ENCODE results near the gene MIA3.
"Not testable (repeated sequence)": the region's sequence is repeated elsewhere in the genome, so short reads cannot be mapped to it uniquely, and the experiment has no call there.

The MIA3 gene
- total RNA-seq = 58.0 to 134 (median 81.8) reads per million in 17 experiments

GRCh38 chr1:222618001-222618879, at the start of gene MIA3:
Gene MIA3, plus strand, starts transcription at chr1:222618097. Its CDS starts 14 bp downstream, at chr1:222618111.
- DNase-seq = peak; percentile 69 to 90 (median 82)

DNA sequence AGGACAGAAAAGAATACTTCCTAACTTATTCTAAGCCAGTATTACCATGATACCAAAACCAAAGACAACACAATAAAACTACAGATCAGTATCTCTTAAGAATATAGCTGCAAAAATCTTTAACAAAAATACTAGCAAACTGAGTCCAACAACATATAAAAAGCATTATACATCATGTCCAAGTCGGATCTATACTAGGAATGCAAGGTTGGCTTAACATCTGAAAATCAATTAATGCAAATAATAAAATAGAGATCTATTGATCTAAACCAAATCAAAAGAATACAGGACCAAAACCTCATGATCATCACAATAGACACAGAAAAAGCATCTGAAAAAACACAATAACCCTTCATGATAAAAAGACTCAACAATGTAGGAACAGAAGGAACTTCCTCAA, 47.1 kb upstream of the MIA3 start:
- no peak for DNase-seq

GRCh38 chr1:222579316-222579715, 38.6 kb upstream of the MIA3 start:
- no peak for DNase-seq

DNA sequence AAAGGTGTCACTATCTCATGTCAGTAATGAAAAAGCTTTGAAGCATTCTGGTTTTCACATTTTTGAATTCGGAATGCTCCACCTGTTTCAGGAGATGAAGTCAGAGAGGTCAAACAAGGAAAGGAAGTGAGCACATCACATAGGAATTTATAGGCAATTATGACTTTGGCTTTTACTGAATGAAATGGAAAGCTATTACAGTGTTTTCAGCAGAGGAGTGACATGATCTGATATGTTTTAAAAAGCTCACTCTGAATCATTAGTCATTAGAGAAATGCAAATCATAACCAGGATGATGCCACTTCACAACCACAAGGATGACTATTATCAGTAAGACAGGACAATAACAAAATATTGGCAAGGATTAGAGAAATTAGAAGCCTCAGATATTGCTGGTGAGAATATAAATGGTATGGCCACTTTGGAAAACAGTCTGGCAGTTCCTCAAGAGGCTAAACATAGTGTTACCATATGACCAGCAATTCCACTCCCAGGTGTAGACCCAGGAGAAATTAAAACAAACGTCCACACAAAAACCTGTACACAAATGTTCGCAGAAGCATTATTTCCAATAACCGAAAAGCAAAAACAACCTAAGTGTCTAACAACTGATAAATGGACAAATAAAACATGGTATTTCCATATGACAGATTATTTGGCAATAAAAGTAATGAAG, 35.7 kb upstream of the MIA3 start:
- DNase-seq = no peak

- peak; percentile 46 to 76 (median 62) for DNase-seq
These were observed 34.8 kb upstream of the MIA3 start for GRCh38 chr1:222583079-222583478.

- DNase-seq = no peak
These were observed 31.1 kb upstream of the MIA3 start for GRCh38 chr1:222586842-222587241.

GRCh38 chr1:222588135-222588534, 29.8 kb upstream of the MIA3 start:
- DNase-seq = no peak

- DNase-seq = peak; percentile 85 to 90 (median 88)
These were observed 28.2 kb upstream of the MIA3 start, which contains the start of gene TAF1A for GRCh38 chr1:222589462-222590302. Gene TAF1A, minus strand, starts transcription at chr1:222589933.

DNA sequence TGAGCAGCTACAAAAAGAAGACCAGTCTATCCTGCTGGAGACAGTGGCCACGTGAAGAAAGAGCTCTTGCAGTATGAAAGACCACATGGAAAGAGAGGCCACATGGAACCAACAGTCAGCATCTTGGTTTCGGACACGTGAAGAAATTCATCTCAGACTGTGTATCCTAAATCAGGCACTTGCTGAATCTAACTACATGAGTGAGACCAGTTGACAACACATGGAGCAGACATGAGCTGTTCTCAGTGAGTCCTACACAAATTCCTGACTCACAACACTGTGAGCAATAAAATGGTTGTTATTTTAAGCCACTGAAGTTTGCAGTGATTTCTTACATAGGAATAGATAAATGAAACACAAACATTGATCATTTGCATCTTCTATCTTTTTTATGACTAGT, 25.7 kb upstream of the MIA3 start:
- no peak for DNase-seq

GRCh38 chr1:222594789-222595188, 23.1 kb upstream of the MIA3 start:
- DNase-seq = no peak

GRCh38 chr1:222596696-222597095, 21.2 kb upstream of the MIA3 start:
- DNase-seq = no peak

GRCh38 chr1:222600281-222600680, 17.6 kb upstream of the MIA3 start:
- no peak for DNase-seq

DNA sequence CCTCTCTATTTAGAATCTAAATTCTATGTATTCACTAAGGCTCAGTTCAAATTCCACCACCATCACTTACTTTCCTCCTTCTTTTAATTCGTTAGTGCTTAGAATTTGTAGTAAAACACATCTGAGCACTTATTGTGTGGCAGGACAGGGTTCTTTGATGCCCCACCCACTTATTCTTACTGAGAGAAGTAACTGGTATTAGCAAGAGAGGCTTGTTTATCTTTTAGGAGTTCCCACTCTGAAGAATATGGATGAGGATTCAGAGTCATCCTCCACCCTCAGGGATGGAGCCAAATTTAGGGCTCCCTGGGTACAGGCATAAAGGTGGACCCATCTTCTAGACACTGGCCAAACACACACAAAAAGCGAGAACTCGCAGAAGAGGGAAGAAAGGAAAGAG, 16.6 kb upstream of the MIA3 start:
- DNase-seq = no peak

DNA sequence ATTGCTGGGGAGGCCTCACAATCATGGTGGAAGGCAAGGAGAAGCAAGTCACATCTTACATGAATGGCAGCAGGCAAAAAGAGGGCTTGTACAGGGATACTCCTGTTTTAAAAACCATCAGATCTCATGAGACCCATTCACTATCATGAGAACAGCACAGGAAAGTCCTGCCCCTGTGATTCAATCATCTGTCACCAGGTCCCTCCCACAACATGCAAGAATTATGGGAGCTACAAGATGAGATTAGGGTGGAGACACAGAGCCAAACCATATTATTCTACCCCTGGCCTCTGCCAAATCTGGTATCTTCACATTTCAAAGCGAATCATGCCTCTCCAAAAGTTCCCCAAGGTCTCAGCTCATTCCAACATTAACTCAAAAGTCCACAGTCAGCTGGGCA, 11.1 kb upstream of the MIA3 start:
- DNase-seq = no peak

GRCh38 chr1:222609111-222609510, 8.8 kb upstream of the MIA3 start:
- DNase-seq = not testable (repeated sequence)

GRCh38 chr1:222610728-222611127, 7.2 kb upstream of the MIA3 start:
- no peak for DNase-seq

DNA sequence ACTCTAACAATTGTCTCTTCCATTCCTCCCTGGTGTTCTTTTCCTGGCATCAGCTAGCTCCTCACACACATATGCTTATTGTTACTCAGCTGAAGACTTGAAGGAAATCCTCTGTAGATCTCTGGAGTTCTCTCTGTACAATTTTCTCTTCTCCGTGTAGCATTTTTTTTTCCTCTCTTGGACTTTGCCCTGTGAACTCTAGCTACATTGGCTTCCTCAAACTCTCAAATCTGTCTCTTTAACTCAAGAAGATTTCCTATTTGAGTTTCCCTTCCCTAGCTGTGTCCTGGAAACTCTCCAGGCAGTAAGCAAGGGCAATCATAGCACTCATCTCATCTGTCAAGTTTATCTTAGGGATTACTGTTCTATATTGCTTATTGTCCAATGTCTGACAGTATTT, 4.3 kb upstream of the MIA3 start:
- DNase-seq = no peak

GRCh38 chr1:222616525-222616924, 1.4 kb upstream of the MIA3 start:
- DNase-seq = peak in 1 of 4 experiments; percentile 3

DNA sequence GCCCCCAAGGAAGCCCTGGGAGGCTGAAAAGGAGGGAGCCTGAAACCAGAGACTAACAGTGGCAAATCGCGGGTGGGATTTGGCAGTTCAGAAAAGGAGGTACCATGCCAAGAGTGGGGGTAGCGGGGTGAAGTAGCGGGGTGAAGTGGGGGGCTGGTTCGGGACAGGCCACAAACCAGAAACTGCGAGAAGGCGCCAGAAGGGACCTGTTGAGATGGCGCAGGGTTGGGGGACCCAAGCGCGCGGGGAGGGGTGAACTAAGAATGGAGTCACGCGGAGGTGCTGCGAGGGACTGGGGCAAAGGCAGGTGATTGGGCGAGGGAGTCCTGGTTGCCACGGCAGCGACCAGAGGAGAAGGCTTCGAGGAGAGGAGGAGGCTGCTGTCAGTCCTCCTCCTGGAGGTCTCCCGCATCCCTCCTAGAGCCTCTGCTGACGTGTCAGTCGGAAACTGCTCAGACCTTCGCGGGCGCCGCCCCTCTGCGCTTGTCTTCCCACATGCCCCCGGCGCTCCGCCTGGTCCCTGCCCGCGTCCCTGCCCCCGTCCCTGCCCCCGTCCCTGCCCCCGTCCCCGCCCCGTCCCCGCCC, 438 bp upstream of the MIA3 start:
- peak; percentile 71 to 91 (median 84) for DNase-seq

- peak; percentile 9 to 58 (median 28) for DNase-seq
These were observed 1.1 kb downstream of the MIA3 start for GRCh38 chr1:222618880-222619596.

DNA sequence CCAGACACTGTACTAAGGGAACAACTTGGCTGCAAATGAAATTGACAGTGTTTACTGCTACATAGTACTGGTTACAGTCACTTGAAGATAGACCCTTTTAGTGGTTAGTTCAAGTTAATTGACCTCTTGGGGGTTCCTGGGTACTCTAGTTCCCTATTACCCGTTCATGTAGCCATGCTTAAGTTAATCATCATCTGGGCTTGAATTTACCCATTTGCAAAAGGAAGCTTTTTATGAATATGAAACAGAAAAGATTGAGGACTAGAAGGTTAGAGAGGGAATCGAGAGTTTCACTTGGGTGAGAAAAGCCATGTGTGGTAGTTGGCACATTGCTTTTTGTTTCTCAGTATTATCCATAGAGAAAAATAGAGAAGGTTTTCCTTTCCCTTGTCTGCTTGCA, 2.7 kb downstream of the MIA3 start:
- DNase-seq = no peak

GRCh38 chr1:222622765-222623164, 4.9 kb downstream of the MIA3 start:
- DNase-seq = no peak
